AG04450 (cell line): ENCODE data around the gene IRF1. TPM values are rescaled to one million over a fixed set of nuclear protein-coding genes. Genes with fewer than 3 reads are reported as not detected.

Experiments
- CTCF ChIA-PET: fragments of 300-600, 350-600 bp; formaldehyde crosslinking; extraction: SDS; loops from one replicate; lab custom pipeline; 2022; ENCODE audit warnings: antibody characterized with exemption, inconsistent platforms; lab: Charles Lee
- POLR2A ChIA-PET: fragments of 350-600 bp; formaldehyde crosslinking; extraction: SDS; loops from one replicate; lab custom pipeline; 2021; ENCODE audit warnings: antibody characterized with exemption, inconsistent platforms; lab: Yijun Ruan, JAX
- DNase-seq: peaks from one replicate; pipeline ENCODE4 v3.0.0-alpha.2; 2011; ENCODE audit warnings: low read depth, low spot score
- H3K27ac ChIP-seq: one replicate; pipeline ENCODE4 v1.5.1; 2012; ENCODE audit warnings: low read depth, low read length, control low read depth
- H3K27me3 ChIP-seq: one replicate; pipeline ENCODE4 v1.6.0; 2012; ENCODE audit warnings: low read length; ENCODE audit not compliant: control insufficient read depth, insufficient read depth
- H3K4me3 ChIP-seq: 2 replicates; pipeline ENCODE4 v1.5.1; 2011; ENCODE audit warnings: mild to moderate bottlenecking, low read depth, low read length, control low read depth
- H3K9me3 ChIP-seq: 2 replicates; pipeline ENCODE4 v1.5.1; 2012; ENCODE audit warnings: low read length; ENCODE audit not compliant: control insufficient read depth, insufficient read depth
- polyA plus RNA-seq: library from polyadenylated mRNA; depleted of rRNA; stranded (reverse); fragments of >200 nt; gene quantifications from 2 replicates; pipeline ENCODE4 v1.2.3, GENCODE V29; 2011
- TF ChIP-seq, protein P1 (sequence below): IDR thresholded peaks from 2 replicates; pipeline ENCODE4 v1.5.1; 2011; ENCODE audit warnings: low read depth, low read length, control low read depth, inconsistent platforms

Gene IRF1
- polyA plus RNA-seq, 1 experiment = 22.6 TPM

DNA sequence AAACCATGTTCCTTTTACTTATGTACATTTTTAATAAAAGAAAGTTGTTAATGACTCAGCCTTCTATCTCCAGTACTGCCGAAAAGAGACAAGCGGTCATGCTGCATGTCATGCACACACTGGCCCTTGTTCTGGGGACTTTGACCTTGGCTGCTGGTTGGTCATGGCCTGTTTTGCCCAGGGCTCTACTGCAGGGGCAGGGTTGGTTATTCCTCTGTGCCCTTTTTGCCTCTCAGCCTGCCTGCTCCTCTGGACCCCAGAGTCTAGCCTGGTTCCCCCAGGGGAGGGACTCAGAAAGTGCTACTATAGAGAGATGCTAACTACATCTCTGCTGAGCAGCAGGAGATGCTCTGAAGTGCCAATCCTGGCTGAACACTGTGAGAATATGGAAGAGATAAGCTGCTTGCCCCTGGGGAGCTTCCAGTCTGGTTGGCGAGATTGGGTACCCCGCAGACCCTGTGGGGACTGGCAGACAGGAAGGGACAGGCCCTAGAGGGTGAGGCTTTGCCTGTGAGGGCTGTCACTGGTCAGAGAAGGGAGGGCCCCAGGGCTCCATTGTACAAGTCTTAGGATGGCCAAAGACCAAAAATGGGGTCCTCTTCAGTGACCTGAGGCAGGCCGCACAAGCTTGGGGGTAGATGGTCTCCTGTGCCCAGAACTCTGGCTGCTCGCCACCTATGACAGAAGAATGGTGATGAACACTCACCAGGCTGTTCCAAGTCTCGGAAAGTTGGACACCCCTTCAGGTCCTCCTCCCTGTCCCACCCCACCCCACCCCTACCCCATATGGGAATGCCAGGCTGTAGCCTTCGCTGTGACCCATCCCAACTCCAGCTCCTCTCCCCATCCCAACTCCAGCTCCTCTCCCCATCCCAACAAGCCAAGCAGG, 14.3 kb downstream of the IRF1 start:
- H3K27ac ChIP-seq = no peak overlapping the region
- ChIA-PET POLR2A (no interaction called here), CTCF (no interaction called here)
- DNase-seq = no peak
- no peaks in the 10 kb centered on the region for H3K9me3 ChIP-seq
- H3K4me3 ChIP-seq = no peak overlapping the region
- no peaks in the 10 kb centered on the region for H3K27me3 ChIP-seq
- TF ChIP-seq, protein P1, sequence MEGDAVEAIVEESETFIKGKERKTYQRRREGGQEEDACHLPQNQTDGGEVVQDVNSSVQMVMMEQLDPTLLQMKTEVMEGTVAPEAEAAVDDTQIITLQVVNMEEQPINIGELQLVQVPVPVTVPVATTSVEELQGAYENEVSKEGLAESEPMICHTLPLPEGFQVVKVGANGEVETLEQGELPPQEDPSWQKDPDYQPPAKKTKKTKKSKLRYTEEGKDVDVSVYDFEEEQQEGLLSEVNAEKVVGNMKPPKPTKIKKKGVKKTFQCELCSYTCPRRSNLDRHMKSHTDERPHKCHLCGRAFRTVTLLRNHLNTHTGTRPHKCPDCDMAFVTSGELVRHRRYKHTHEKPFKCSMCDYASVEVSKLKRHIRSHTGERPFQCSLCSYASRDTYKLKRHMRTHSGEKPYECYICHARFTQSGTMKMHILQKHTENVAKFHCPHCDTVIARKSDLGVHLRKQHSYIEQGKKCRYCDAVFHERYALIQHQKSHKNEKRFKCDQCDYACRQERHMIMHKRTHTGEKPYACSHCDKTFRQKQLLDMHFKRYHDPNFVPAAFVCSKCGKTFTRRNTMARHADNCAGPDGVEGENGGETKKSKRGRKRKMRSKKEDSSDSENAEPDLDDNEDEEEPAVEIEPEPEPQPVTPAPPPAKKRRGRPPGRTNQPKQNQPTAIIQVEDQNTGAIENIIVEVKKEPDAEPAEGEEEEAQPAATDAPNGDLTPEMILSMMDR = no peak

DNA sequence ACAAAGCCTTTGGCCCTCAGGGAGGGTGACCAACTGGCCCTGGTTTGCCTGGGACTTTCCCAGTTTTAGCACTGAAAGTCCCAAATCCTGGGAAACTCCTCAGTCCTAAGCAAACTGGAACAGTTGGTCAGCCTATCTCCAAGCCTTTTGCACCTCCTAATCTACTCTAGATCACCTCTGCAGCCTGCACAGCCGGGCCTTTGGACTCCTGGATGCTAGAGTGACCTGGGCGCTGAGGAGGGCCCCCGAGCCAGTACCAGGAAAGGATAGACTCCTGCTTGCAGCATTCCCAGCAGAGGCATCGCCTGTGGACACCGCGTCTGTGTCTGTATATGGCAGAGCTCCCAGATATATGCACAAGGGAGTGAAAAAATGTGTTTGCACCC, 15.1 kb downstream of the IRF1 start:
- CTCF ChIA-PET = no interaction called here

DNA sequence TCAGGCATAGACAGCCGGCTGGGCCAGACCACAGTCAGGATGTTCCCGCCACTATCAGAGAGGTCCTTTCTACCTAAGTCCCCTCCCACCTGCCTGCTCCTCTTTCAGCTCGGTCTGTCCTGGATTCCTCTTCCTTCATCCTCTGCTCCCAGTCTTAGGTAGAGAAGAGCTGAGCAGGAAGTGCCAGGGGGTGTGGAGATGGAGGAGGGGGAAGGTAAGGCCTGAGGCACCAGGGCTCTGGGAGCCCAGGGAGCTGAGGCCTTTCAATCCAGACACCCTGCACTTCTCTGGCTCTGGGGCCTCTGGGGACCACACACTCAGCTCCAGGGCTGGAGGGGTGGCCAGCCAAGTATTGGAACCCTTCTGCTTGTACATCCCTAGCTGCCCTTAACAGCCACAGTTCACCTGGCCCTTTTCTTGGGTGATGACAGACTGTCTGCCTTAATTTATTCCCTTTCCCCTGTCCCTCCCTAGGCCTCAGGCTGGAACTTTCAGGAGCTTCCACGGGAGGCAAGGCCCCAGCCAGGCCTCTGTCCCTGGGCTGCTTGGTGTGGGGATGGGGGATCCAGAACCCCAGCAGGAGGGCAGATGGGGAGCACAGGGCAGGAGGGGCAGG, 15.6 kb downstream of the IRF1 start:
- Histone ChIP-seq H3K4me3 (no peak overlapping the region), H3K9me3 (no peaks in the 10 kb centered on the region), H3K27ac (no peak overlapping the region), H3K27me3 (no peaks in the 10 kb centered on the region)
- no peak for DNase-seq
- POLR2A ChIA-PET = no interaction called here
- TF ChIP-seq, protein P1 = no peak
- CTCF ChIA-PET = interaction anchor here (0.8 to 1.8 kb wide), 2 partner anchors 15 to 89 kb away, joined by 3 to 5 read pairs; partner anchors contain the start of gene IRF1

More for the DNA sequence above, 15.1 kb downstream of the IRF1 start:
- POLR2A ChIA-PET = no interaction called here
- no peak overlapping the region for H3K4me3 ChIP-seq
- TF ChIP-seq, protein P1 = no peak
- no peaks in the 10 kb centered on the region for H3K9me3 ChIP-seq
- DNase-seq = no peak
- no peaks in the 10 kb centered on the region for H3K27me3 ChIP-seq
- H3K27ac ChIP-seq = no peak overlapping the region

DNA sequence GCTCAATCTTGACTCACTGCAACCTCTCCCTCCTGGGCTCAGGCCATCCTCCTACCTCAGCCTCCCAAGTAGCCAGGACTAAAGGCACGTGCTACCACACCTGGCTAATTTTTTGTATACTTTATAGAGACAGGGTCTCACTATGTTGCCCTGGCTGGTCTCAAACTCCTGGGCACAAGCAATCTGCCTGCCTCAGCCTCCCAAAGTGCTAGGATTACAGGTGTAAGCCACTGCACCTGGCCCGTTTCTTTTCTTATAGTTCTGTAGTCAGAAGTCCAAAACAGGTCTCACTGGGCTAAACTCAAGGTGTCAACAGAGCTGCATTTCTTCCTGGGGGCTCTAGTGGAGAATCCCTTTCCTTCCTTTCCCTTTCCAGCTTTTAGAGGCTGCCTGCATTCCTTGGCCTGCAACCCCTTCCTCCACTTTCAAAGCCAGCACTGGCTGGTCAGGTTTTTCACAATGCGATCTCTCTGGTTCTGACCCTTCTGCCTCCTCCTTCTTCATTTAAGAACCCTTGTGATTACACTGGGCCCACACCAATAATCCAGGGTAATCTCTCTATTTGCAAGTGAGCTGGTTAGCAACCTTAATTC, 16.3 kb downstream of the IRF1 start:
- Histone ChIP-seq H3K27me3 (no peaks in the 10 kb centered on the region), H3K9me3 (peaks cover 2% of the 10 kb centered on the region; the same call in 1 of the 2 replicates), H3K27ac (no peak overlapping the region), H3K4me3 (no peak overlapping the region)
- ChIA-PET CTCF (interaction anchor here (0.8 to 1.8 kb wide), 2 partner anchors 16 to 88 kb away, joined by 3 to 5 read pairs; partner anchors contain the start of gene IRF1), POLR2A (no interaction called here)
- no peak for DNase-seq
- TF ChIP-seq, protein P1 = no peak
